ENCODE results near the gene PRPS2.

Gene PRPS2

GRCh38 chrX:12791257-12792228, at the start of gene PRPS2:
PRPS2 (plus strand) TSS chrX:12791412; CDS start chrX:12791498, 86 bp downstream.
- ATAC-seq: peak; percentile 88 to 90

- ATAC-seq: no peak
Measured at GRCh38 chrX:12741416-12741815, 49.8 kb upstream of the PRPS2 start.

- no peak for ATAC-seq
Measured at GRCh38 chrX:12747433-12747832, 43.8 kb upstream of the PRPS2 start.

GRCh38 chrX:12751887-12752286, 39.3 kb upstream of the PRPS2 start:
- ATAC-seq: no peak

GRCh38 chrX:12753366-12753765, 37.8 kb upstream of the PRPS2 start:
- no peak for ATAC-seq

DNA sequence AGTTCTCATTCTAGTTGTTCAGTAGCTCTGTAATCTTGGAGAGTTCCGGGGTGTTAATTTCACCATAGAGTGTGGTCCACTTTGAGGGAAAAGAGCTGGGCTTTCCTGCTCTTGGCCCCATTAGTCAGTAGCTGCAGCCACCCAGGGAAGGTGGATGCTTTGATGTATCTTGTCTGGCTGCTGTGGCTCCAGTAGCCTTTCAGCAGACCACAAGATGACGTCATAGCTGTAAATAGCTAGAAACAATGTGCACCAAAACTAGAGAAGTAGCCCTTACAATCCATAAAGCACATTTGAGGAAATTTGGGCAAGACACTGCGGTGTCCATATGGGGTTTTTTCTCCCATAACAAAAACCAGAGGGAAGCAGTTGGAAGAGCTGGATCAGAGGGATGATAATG, 32.9 kb upstream of the PRPS2 start:
- ATAC-seq: no peak

GRCh38 chrX:12767856-12768255, 23.4 kb upstream of the PRPS2 start:
- ATAC-seq: no peak

DNA sequence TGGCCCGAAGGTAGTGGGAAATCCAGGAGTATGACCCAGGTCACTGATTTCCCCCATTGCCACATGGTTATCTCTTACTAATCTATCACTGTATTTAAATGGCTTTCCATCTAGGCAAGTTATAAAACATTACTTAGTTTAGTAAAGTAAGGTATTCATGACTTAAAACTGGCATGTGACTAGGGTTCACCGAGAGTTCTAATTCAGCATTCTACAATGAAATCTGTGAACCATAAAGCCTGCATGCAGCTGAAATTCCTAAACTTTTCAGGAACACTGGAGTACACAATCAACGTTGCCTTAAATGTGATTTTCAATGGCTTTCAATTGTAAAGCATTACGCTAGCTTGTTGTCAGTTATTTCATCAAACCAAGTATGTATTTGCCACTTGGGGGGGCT, 22.7 kb upstream of the PRPS2 start:
- ATAC-seq: no peak

DNA sequence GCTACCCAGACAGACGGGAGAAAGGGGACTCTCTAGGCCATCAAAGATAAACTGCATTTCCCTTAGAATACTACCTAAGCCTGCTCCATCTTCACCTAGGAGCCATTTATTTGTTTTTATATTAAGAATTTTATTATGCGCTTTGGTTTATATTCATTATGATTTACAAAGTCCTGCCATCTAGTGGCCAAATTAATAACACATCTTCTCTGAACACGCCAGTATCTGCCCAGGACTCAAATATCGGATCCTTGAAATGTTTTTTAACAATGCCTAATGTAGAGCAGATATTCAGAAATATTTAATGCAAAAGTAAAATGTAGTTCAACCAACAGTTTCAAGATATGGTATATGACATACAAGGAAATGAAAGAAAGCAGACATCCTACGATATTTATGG, 20.8 kb upstream of the PRPS2 start:
- ATAC-seq: no peak

DNA sequence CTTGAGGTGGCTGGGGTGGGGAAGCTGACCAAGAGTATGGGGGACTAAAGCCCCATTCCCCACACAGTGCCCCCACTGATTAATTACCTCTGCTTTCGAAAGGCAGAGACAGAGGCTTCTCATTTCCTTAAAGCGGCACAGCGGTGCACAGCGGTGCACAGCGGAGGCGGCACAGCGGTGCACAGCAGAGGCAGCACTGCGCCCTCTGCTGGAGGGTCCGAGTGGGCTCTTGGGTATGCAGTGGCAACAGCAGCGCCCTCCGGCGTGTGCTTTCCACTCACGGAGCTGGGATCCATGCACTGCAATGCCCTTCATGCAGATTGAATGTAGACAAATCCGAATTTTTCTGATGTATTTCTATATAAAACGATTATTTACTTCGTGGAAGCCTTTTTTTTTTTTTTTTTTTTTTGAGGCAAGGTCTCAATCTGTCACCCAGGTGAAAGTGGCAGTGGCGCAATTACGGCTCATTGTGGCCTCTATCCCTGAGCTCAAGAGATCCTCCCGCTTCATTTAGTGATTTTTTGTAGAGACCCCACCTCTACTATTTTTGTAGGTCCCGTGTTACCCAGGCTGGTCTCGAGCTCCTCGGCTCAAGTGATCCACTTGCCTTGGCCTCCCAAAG, 19.7 kb upstream of the PRPS2 start:
- ATAC-seq: peak; percentile 97 to 100

- ATAC-seq: no peak
Measured at GRCh38 chrX:12777670-12778069, 13.5 kb upstream of the PRPS2 start.

DNA sequence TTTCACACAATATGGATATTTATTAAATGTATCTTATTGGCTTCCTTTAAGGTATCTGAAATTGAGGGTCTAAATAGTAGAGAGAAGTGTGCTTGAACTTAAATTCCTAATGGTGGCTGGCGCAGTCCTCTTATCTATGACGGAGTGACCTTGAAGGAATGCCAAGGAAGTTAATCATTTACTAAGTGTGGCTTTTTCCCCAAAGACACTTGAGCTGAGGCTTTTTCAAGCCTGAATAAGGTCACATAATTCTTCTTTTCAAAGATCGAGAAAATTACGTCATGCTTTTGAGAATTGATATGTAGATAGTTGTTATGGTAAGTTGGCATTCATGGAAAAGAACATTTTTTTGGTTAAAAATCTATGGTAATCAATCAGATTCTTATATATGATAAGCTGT, 11.7 kb upstream of the PRPS2 start:
- no peak for ATAC-seq

- no peak for ATAC-seq
Measured at GRCh38 chrX:12788645-12789044, 2.6 kb upstream of the PRPS2 start.

DNA sequence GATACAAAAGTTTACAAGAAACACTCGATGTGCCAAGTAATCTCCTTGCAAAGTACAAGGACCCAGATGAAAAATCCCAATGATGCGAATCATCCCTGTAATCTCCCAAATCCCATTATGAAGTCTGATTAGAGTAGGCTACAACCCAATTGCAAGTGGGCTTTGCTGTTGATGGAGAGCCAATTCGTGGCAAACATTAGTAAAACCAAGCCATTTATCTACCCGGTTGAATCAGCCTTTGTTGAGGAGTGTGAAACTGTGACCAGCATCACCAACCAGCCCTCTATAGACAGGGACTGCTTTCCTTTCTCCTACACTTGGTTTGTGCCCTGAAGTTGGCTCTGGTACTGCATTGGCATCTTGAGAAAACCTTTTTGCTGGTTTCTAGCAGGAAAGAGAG, 1.2 kb upstream of the PRPS2 start:
- no peak for ATAC-seq

- peak; percentile 19 for ATAC-seq
Measured at GRCh38 chrX:12790885-12791256, 341 bp upstream of the PRPS2 start.

GRCh38 chrX:12792711-12793110, 1.5 kb downstream of the PRPS2 start:
- no peak for ATAC-seq

GRCh38 chrX:12794654-12795053, 3.4 kb downstream of the PRPS2 start:
- ATAC-seq: no peak

- no peak for ATAC-seq
Measured at GRCh38 chrX:12798601-12799000, 7.4 kb downstream of the PRPS2 start.

DNA sequence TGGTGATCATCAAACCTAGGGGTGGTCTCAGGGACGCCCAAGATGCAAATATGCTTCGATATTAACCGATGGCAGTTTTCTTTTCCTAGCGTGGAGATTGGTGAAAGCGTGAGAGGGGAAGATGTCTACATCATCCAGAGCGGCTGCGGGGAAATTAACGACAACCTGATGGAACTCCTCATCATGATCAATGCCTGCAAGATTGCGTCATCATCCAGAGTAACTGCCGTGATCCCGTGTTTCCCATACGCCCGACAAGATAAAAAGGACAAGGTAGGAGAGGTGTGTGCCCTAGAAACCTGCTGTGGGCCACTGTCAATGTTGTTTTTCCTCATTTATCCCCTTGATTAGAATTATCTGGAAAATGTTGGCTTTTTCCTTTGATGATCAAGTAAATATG, 7.9 kb downstream of the PRPS2 start:
- no peak for ATAC-seq

DNA sequence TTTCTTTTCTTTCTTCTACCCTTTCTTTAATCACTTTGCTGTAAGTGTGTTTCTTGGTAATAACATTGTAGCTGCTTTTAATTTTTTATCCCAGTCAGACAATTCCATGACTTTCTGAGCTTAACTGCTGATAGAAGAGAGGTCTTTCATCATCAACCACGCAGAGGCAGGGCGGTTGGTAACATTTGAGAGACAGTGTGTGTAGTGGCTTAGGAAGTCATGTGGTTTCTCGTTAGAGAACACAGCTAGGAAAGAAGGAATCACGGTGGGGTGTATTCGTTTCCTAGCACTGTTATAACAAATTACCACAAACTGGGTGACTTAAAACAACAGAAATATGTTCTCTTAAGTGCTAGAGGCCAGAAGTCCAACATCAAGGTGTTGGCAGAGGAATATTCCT, 11.5 kb downstream of the PRPS2 start:
- ATAC-seq: no peak

DNA sequence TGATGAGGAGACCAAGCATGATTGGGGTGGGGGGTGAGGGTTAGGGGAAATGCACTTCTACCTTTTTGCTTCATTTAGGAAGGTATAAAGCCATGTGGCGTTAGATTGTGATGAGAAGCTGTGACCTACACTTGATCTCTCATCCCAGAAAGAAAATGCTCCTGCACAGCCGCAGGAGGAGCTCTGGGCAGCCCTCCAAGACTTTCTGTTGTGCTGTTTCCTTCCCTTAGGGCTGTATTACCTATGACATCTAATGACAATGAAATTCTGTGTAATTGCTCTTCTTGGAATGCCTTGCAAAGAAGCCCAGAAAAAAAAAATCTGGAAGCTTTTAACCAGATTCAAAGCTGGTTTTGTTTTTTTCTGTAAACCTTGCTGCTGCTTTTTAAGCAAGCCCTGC, 13.4 kb downstream of the PRPS2 start:
- no peak for ATAC-seq

GRCh38 chrX:12805333-12805732, 14.1 kb downstream of the PRPS2 start:
- no peak for ATAC-seq

GRCh38 chrX:12811658-12812057, 20.4 kb downstream of the PRPS2 start:
- ATAC-seq: no peak

GRCh38 chrX:12814420-12814819, 23.2 kb downstream of the PRPS2 start:
- ATAC-seq: no peak

All from activated CD4-positive, CD25-positive, alpha-beta regulatory T cell treated with anti-CD3 and anti-CD28 coated beads, Interleukin-2, amount 50 U/mL, for 24 hours (primary cell).